Kasumi-1 (cell line): ENCODE results near the gene CCDC88A.
"Not testable (repeated sequence)": the region's sequence is repeated elsewhere in the genome, so short reads cannot be mapped to it uniquely, and the experiment has no call there.

Source experiments
- DNase-seq, 2 experiments: peaks; one replicate each; lab custom pipeline; 2025; lab: John Stamatoyannopoulos, UW

CCDC88A gene

GRCh38 chr2:55421326-55421725, 1.7 kb upstream of the CCDC88A start:
- DNase-seq = no peak

GRCh38 chr2:55420871-55421270, 1.2 kb upstream of the CCDC88A start:
- DNase-seq = no peak

DNA sequence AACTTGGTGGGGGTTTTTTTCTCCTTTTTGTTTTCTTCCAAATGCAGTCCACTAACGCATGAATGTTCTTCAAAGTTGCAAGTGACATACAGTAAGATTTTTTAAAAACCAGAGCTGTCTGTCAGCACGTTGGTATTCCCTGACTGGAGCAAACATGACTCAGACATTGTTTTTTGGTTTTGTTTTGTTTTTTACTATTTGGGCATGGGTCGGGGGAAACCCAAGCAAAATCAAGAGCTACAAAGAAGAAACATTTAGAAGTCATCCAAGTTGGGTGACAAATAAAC, 726 bp upstream of the CCDC88A start:
- DNase-seq = no peak

DNA sequence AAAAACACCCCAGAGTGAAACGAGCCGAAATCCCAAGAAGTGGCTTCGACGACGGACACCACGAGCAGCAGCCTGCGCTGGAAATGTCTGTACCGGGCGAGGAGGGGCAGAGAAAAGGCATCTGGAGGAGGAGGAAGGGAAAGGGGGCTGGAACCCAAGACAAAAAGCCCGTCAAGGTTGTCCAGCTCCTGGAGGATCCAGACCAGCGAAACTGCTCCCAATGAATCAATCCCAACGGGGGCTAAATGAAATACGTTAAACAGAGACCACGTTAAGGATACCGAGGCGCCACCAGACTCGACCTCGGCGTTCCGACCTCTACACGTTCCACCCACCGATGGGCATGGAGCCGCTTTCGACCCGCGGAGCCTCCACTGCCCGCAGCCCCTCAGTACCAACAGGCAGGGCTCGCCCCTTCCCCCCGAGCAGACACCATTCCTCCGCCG, 400 bp downstream of the CCDC88A start:
- peak; percentile 50 to 71 for DNase-seq

- DNase-seq = peak; percentile 50 to 71
Observed at GRCh38 chr2:55418512-55419232, 984 bp downstream of the CCDC88A start.

GRCh38 chr2:55418072-55418471, 1.6 kb downstream of the CCDC88A start:
- DNase-seq = peak in 1 of 2 experiments; percentile 31

GRCh38 chr2:55416786-55417568, 2.7 kb downstream of the CCDC88A start:
- peak; percentile 15 to 26 for DNase-seq

DNA sequence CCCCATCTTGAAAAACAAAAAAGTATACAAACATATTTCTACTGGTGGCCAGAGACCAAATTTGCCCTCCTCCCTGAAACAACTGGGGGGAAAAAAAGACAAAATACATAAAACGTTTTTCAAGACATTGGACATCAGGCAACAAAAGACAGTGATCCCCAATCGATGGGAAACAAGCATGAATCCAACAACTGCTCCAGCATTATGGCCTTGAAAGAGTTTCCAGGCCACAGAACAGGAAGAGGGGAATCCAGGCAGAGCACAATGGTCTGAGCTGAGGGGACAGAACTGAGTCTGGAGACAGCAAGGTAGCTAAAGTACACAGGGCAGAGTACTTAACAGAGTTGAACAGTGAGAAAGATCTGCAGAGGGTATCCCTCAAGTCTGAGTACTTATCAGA, 4.4 kb downstream of the CCDC88A start:
- no peak for DNase-seq

GRCh38 chr2:55408918-55409868, 10.5 kb downstream of the CCDC88A start:
- DNase-seq = no peak

DNA sequence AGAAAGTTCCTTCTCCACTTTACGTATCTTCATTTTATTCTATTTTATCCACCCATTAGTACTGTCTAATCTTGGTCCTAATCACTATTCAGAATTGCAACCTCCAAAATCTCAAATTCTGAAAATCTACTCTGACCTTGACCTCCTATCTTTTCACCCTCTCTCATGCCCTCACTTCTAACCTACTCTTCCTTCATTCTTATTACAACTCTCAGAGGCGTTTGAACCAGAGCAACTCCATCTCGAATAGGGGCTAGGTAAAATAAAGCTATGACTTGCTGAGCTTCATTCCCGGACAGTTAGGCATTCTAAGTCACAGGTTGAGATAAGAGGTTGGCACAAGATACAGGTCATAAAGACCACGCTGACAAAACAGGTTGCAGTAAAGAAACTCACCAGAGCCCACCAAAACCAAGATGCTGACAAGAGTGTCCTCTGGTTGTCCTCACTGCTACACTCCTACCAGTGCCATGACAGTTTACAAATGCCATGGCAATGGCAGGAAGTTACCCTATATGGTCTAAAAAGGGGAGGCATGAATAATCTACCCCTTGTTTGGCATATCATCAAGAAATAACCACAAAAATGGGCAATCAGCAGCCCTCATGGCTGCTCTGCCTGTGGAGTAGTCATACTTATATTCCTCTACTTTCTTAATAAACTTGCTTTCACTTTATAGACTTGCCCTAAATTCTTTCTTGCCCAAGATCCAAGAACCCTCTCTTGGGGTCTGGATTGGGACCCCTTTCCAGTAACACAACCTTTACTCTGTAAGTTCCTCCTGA, 11.4 kb downstream of the CCDC88A start:
- no peak for DNase-seq

DNA sequence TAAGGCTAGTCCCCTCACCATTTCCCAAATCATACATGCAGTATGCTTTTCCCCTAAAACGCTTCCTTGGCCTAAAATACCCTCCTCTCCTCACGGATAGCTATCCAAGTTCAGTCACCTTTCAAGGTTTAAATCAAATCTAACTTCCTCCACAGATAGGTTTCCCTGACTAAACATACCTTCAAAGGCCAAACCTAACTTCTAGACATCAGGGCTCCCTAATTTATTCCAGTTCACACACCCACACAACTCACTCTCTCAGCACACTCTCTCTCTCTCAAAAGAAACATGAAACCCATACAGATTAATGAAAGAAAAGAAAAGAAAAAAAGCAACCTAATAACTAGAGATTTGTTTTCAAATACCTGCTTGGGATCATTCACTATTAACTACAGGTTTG, 14.5 kb downstream of the CCDC88A start:
- DNase-seq = no peak

GRCh38 chr2:55403256-55403998, 16.2 kb downstream of the CCDC88A start:
- DNase-seq = no peak

DNA sequence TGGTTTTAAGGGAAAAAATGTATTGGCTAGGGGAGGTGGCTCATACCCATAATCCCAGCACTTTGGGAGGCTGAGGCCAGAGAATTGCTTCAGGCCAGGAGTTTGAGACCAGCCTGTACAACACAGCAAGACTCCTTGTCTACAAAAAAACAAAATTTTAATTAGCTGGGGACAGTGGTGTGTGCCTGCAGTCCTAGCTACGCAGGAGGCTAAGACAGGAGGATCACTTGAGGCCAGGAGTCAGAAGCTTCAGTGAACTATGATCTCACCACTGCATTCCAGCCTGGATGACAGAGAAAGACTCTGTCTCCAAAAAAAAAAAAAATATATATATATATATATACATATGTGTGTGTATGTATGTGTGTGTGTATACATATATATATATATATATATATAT, 18.5 kb downstream of the CCDC88A start:
- no peak for DNase-seq

GRCh38 chr2:55400332-55400731, 19.3 kb downstream of the CCDC88A start:
- no peak for DNase-seq

DNA sequence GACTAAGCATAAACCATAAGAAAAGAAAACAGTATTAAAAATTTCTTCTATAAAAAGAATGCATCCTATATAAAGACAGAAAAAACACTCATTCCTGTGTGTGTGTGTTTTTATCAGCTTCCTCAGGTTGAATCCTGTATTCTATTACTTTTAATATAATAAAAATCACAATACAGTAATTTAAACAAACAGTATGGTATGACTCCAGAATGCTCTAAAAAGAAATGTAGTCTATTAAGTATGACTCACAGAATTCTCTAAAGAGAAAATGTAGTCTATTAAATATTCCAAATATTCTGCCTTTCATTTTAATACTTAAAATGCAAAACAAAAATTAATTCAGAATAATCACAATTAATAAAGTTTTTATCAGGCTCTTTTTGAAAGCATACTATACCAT, 19.8 kb downstream of the CCDC88A start:
- DNase-seq = no peak

GRCh38 chr2:55395724-55396605, 23.7 kb downstream of the CCDC88A start:
- no peak for DNase-seq

GRCh38 chr2:55391615-55392242, 27.9 kb downstream of the CCDC88A start:
- DNase-seq = no peak

DNA sequence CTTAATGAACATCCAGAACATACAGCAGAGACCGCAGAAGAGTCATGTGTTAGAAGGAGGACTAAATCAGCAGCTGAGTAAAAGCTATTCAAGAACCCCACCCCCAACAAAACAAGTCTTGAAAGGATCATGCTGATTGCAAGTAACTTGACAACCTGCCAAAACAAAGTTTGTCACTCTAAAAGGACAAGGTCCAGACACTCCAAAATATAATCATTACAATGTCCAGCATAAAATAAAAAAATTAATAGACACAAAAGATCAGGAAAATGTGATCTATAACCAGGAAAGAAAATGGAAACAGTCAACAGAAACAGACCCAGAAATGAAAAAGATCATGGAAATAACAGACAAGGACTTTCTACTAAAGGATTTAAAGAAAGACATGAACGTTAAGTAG, 28.5 kb downstream of the CCDC88A start:
- DNase-seq = no peak

DNA sequence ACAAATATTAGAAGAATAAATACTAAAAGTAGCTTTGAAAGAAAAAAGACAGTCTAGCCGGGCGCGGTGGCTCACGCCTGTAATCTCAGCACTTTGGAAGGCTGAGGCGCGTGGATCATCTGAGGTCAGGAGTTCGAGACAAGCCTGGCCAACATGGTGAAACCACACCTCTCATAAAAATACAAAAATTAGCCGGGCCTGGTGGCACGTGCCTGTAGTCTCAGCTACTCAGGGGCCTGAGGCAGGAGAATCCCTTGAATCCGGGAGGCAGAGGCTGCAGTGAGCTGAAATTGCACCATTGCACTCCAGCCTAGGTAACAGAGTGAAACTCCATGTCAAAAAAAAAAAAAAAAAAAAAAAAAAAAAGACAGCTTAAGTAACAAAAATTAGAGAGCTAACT, 34.1 kb downstream of the CCDC88A start:
- not testable (repeated sequence) for DNase-seq
